Measurements from ENCODE around the gene PML. TPM values are rescaled to one million over a fixed set of nuclear protein-coding genes. Genes with fewer than 3 reads are reported as not detected.

Gene PML
- total RNA-seq, 3 donors from 2014 or later = 27.6 to 52.2 (median 35.6) TPM

DNA sequence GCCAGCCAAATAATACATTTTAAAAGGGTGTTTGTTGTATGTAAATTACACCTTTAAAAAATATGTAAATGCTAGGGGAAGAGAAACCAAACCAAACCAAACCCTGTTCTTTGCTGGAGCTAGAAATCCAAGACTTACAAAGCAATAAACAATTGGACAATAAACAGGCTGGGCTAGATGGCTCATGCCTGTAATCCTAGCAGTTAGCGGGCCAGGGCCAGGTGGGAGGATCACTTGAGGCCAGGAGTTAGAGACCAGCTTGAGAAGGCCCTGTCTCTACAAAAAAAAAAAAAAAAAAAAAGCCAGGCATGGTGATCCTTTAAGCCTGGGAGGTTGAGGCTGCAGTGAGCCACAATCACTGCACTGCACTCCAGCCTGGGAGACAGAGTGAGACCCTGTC, 14.9 kb upstream of the PML start:
- DNase-seq (no peak), ATAC-seq (no peak)
- H3K9me3 ChIP-seq = no peaks in the 10 kb centered on the region
- TF ChIP-seq, protein P1, sequence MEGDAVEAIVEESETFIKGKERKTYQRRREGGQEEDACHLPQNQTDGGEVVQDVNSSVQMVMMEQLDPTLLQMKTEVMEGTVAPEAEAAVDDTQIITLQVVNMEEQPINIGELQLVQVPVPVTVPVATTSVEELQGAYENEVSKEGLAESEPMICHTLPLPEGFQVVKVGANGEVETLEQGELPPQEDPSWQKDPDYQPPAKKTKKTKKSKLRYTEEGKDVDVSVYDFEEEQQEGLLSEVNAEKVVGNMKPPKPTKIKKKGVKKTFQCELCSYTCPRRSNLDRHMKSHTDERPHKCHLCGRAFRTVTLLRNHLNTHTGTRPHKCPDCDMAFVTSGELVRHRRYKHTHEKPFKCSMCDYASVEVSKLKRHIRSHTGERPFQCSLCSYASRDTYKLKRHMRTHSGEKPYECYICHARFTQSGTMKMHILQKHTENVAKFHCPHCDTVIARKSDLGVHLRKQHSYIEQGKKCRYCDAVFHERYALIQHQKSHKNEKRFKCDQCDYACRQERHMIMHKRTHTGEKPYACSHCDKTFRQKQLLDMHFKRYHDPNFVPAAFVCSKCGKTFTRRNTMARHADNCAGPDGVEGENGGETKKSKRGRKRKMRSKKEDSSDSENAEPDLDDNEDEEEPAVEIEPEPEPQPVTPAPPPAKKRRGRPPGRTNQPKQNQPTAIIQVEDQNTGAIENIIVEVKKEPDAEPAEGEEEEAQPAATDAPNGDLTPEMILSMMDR (IDR thresholded peaks at IDR 0.05) = no peak
- no peak overlapping the region for H3K4me3 ChIP-seq
- intact Hi-C loops (cut with DNase I, micrococcal nuclease) = loop anchor here in 1 of 2 donors (10.0 kb wide), 1 partner anchor 55 kb away; no protein-coding TSS in a partner anchor
- H3K36me3 ChIP-seq (ENCODE audit: low read depth) = no peaks in the 10 kb centered on the region
- peaks cover 5% of the 10 kb centered on the region for H3K4me1 ChIP-seq (ENCODE audit: low read depth)

DNA sequence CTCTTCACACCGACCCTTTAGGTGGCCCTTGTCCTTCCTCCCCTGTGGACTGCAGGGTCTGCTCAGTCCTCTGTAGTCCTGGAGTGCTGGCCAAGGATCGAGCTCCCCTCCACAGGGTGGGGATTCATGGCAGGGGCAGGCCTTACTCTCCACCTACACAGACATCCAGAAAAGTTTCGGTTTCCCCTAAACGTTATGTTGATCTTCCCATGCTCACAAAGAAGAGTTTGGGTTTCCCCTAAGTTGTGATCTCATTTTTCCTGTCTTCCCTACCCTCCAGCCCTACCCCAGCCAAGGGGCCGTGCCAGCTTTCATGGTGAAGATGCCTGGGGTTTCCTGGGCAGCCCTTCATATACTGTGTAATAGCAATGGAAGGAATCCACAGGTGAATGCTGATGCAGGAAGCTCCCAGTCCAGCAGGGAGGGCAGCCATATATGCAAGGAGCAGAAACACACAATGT, 12.7 kb upstream of the PML start:
- no peak for DNase-seq
- ATAC-seq = peak; percentile 4
- no peaks in the 10 kb centered on the region for H3K36me3 ChIP-seq (ENCODE audit: low read depth)
- no peaks in the 10 kb centered on the region for H3K9me3 ChIP-seq
- intact Hi-C loops (cut with DNase I, micrococcal nuclease) = loop anchor here in 1 of 2 donors (10.0 kb wide), 1 partner anchor 53 kb away; no protein-coding TSS in a partner anchor
- TF ChIP-seq, protein P1 (IDR thresholded peaks at IDR 0.05) = no peak
- peaks cover 5% of the 10 kb centered on the region for H3K4me1 ChIP-seq (ENCODE audit: low read depth)
- H3K4me3 ChIP-seq = no peak overlapping the region

DNA sequence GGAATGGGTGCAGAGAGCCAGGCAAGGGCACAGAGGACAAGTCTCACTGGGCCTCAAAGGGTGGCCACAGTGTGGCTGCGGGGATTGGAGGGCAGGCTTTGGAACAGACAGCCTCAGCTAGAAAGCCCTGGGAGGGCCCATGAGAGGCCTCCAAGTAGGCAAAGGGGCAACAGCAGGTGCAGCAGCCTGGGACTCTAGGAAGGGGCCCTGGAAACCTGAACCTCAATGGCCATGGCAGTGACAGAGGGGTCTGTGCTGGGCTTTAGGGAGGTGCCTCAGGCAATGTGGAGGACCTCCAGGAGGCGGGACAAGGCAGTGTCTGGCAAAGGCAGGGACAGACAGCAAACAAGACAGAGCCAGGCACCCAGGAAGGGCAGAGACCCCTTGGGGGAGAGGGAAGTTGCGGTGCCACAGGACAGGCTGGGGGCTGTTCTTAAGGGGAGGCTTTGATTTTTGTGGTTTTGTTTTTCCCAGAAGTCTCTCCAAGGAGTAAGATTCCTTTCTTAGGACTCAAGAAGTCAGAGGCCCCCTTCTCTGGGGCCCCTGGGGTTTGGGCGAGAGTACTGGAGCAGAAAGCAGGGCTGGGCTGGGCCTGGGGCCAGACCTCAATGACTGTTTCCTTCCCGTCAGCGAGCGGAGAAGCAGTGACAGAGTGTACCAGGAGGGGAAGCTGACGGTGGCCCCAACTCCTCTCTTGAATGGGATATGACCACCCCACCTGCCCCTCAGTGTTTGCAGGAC, 12.1 kb upstream of the PML start:
- H3K4me3 ChIP-seq = no peak overlapping the region
- intact Hi-C loops (cut with DNase I, micrococcal nuclease) = loop anchor here in 1 of 2 donors (10.0 kb wide), 1 partner anchor 52 kb away; no protein-coding TSS in a partner anchor
- H3K4me1 ChIP-seq (ENCODE audit: low read depth) = peaks cover 5% of the 10 kb centered on the region
- H3K36me3 ChIP-seq (ENCODE audit: low read depth) = no peaks in the 10 kb centered on the region
- no peaks in the 10 kb centered on the region for H3K9me3 ChIP-seq
- peak; percentile 53 to 83 (median 57) for DNase-seq
- TF ChIP-seq, protein P1 (IDR thresholded peaks at IDR 0.05) = no peak
- ATAC-seq = peak; percentile 64

DNA sequence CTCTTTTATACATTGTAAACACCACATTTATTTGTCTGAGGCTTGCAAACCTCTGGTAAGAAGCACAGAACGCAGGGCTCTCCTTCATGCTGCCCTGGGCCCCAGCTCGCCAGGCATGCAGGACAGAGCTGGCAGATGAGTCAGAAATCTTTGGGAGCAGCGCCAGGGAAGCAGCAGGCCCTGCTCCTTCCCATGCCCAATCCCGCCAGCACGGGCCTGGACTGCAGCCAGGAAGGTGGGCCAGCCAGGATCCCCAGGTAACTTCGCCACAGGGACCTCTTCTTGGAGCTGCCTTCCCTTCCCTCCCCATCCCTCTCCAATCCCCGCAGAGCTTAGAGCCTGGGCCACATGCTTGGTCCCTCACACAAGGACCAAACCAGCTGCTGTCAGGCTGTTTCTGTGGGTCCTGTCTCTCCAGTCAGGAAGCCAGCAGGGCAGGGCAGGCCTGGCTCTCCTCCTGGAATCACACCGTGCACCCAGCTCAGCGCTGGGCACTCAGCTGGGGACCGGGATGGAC, 11.2 kb upstream of the PML start:
- DNase-seq (peak in 1 of 3 donors; percentile 43), ATAC-seq (peak; percentile 12)
- Histone ChIP-seq H3K36me3 (ENCODE audit: low read depth) (no peaks in the 10 kb centered on the region), H3K9me3 (no peaks in the 10 kb centered on the region), H3K4me1 (ENCODE audit: low read depth) (peaks cover 7% of the 10 kb centered on the region), H3K4me3 (no peak overlapping the region)
- TF ChIP-seq, protein P1 (IDR thresholded peaks at IDR 0.05) = no peak
- intact Hi-C loops (cut with DNase I, micrococcal nuclease) = loop anchor here in 1 of 2 donors (10.0 kb wide), 1 partner anchor 52 kb away; no protein-coding TSS in a partner anchor

DNA sequence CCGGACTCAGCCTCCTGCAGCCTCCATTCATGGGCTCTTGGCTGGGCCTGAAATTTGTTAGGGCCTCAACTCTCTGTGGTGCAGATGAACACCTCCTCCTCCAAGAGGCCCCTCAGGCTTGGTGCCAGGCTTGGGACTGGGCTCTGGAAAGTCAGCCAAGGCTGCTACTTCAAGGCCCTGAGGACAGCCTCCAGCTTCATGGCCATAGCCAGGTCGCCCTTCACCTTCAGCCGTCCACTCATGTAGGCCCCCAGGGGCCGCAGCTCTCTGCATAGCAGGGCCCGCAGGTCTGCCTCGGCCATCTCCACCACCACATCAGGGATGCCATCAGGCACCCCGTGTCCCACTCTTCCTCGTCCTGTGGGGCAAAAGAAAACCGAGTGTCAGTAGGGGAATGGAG, 10.7 kb upstream of the PML start:
- H3K9me3 ChIP-seq = no peaks in the 10 kb centered on the region
- intact Hi-C loops (cut with DNase I, micrococcal nuclease) = loop anchor here in 1 of 2 donors (10.0 kb wide), 1 partner anchor 51 kb away; no protein-coding TSS in a partner anchor
- no peaks in the 10 kb centered on the region for H3K36me3 ChIP-seq (ENCODE audit: low read depth)
- TF ChIP-seq, protein P1 (IDR thresholded peaks at IDR 0.05) = no peak
- ATAC-seq (no peak), DNase-seq (no peak)
- H3K4me3 ChIP-seq = no peak overlapping the region
- peaks cover 7% of the 10 kb centered on the region for H3K4me1 ChIP-seq (ENCODE audit: low read depth)

Data from mucosa of descending colon (tissue), 3 donors.